Keratinocyte (primary cell): ENCODE measurements around the gene ITPKC.

Experiments used
- EZH2 ChIP-seq: IDR thresholded peaks from one replicate; pipeline ENCODE4 v1.6.1; 2012; ENCODE audit warnings: inconsistent platforms, mild to moderate bottlenecking, low read length, moderate library complexity
- TF ChIP-seq, protein P1 (sequence below), 3 experiments: IDR thresholded peaks in 1 of 3; conservative IDR thresholded peaks in 1 of 3; optimal IDR thresholded peaks in 1 of 3; 2 replicates in 2 of 3; 3 replicates in 1 of 3; pipeline versions ENCODE3 to v1.5.1; 2011; ENCODE audit warnings: low read length in 3 of 3, mild to moderate bottlenecking in 3 of 3, moderate library complexity in 2 of 3, control low read depth in 1 of 3, inconsistent platforms in 1 of 3; ENCODE audit not compliant: insufficient read depth in 2 of 3; ENCODE audit errors: extremely low read depth in 1 of 3

DNA sequence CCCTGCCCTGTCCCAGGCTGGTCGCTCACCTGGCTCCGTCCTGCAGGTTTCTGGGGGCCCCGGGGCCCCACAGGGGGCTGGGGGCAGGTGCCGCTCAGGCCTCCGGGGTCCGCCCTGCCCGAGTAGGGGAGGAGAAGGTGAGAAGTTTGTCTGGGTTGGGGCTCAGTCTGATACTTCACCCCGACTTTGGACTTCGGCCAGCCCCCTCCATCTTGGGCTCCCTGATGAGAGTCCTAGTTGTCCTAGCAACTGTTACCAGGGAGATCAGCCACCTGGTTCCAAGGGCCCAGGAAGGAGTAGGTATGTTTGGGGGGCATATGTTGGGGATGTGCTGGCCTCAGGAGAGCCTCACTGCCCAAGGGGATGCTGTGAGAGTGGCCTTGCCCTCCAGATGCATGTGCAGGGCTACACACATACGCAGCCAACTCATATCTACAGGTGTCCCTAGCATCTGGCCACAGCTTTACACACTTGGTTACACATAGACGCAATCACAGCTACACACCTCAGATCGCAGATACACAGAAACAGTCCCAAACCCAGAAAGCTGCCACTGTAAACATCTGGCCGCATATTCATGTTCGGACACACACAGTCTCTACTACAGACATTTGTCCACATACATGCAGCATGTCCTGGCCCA, 29.9 kb upstream of the ITPKC start:
- no peak for TF ChIP-seq EZH2
- TF ChIP-seq, protein P1, sequence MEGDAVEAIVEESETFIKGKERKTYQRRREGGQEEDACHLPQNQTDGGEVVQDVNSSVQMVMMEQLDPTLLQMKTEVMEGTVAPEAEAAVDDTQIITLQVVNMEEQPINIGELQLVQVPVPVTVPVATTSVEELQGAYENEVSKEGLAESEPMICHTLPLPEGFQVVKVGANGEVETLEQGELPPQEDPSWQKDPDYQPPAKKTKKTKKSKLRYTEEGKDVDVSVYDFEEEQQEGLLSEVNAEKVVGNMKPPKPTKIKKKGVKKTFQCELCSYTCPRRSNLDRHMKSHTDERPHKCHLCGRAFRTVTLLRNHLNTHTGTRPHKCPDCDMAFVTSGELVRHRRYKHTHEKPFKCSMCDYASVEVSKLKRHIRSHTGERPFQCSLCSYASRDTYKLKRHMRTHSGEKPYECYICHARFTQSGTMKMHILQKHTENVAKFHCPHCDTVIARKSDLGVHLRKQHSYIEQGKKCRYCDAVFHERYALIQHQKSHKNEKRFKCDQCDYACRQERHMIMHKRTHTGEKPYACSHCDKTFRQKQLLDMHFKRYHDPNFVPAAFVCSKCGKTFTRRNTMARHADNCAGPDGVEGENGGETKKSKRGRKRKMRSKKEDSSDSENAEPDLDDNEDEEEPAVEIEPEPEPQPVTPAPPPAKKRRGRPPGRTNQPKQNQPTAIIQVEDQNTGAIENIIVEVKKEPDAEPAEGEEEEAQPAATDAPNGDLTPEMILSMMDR (optimal IDR thresholded peaks at IDR 0.05 in 1 of 3, IDR thresholded peaks at IDR 0.05 in 1 of 3, conservative IDR thresholded peaks at IDR 0.05 in 1 of 3; ENCODE audit: extremely low read depth in 1 of 3, insufficient read depth in 2 of 3, low read length in 3 of 3): no peak
